HG02623 (cell line): ENCODE results near the gene CADM2.

Experiments
- ATAC-seq: cut with Tn5 transposase; IDR thresholded peaks from one replicate; pipeline ENCODE4 v1.9.1; 2021; ENCODE audit warnings: moderate library complexity; ENCODE audit not compliant: unreplicated experiment

Gene CADM2

DNA sequence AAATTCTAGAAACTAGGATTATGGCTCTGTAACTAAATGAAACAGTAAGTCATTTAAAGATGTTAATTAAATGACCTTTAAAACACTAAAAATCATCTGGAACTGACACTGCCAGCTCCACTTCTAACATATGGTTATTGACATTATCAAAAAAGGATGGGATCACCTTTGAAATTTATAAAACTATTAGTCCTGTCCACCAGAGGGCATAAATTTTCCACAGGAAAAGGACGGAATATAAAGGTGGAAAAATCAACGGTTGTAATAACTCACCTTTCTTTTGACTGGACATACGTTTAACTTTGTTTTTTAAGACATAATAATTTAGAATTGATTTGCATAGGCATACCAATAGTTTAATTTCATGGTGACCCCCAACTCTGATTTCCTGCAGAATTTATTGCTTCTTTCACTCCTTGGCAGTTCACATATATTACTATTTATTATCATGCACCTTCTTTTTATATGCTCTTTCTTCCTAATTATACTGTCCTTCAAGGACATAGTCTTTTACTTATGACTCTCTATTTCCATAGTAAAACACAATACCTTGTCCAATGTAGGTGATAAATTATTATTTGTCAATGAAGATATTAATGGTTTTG is 345.7 kb downstream of the CADM2 start:
- ATAC-seq: no peak

DNA sequence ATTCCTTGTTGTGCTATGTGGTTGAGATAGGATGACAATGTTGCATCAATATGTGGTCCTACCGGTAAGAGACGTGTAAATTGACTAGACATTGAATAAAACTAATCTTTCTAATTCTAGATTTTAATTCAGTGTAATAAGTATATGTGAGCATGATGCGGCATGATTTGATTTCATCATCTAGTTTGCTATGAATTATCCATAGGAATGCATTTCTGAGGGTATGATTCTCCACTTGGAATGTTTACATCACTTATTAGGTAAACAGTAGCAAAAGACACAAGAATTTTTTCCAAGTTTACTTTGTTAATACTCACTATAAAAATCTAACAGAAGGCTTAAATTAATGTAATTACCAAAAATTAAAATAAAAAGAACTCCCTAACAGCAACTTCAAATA is 353.5 kb downstream of the CADM2 start:
- ATAC-seq: no peak

DNA sequence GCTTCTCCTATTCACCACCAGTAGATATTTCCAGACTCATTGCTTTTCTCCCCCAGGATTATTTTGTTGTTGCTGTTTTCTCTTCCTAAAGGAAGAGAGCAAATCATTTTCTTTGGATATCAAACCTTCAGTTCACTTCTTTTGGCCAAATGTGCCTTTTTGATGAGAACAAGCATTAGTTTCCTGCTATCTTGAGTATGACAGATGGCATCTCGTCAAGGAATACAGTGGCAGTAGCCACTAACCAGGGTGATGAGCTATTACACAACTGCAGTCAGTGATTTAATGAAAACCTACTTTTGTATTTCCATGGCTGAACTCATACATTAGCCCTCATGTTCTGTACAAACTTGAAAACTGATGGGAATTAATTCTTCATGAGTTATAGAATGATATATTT is 354.6 kb downstream of the CADM2 start:
- ATAC-seq: no peak

DNA sequence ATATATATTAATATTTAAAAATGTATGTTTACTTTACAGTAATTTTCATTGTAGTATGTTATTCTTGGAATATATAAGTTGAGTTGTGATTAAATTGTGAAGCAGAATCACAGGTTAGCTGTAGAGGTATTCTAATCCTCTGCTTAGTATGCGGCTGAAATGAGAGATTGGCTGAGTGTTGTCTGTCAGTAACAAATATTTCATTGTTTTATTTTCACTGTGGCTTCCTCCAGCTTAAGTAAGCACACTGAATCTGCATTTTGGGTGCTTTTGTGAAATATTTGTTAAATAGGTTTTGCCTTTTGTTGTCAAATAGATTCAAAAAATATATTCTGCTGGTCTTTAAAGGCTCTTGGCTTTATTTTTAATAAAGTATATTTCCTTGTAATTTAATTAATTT is 357.5 kb downstream of the CADM2 start:
- no peak for ATAC-seq

DNA sequence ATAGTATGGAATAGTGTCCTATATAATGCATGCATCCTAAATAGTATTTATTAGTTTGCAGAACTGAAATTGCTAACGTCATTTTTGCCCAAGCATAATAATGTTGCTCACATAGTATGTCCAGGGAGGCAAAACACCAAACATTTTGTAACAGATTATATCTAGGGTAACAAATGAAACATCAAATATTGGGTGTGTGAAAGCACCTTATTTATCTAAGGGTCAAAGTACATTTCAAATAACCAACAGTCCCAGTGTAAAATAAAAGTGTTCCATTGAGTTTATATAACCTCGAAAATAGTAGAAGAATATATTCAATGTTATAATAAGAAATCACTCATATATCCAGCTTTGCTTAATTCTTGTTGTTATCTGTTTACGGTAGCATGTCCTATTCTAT is 363.1 kb downstream of the CADM2 start:
- ATAC-seq: no peak

DNA sequence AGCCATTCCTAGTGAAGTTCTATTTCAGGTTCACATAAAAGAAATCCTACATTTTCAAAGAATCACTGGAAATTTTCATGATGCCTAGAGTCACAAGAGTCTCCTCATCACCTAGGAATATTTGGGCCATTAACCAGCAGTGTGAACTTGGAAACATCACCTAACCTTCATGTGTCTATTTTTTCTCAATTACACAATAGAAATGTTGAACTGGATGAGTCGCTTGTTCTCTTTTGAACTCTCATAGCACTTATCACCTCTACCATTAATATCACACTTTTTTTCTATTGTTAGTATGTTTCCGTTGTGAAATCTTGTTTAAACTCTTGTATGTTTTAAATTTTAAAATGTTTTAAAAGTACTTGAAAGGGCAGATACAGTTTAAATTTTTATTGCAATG is 371.3 kb downstream of the CADM2 start:
- no peak for ATAC-seq

DNA sequence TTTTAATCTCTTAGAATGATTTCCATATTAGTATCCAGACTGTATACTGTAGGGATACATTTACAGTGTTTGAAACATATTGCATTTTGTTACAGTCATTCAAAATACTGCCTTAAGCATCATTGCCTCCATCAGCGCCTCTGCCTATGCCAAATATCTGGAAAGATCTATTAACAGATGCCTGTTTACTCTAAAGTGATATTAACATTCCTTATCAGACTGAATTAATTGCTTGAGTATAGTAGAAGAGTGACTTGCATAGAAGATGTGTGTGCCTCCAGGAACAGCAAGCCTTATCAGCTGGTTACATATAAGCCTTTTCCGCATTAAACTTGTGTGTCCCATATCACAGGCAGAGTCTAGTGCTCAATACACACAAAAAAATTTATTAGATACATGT is 379.1 kb downstream of the CADM2 start:
- no peak for ATAC-seq

DNA sequence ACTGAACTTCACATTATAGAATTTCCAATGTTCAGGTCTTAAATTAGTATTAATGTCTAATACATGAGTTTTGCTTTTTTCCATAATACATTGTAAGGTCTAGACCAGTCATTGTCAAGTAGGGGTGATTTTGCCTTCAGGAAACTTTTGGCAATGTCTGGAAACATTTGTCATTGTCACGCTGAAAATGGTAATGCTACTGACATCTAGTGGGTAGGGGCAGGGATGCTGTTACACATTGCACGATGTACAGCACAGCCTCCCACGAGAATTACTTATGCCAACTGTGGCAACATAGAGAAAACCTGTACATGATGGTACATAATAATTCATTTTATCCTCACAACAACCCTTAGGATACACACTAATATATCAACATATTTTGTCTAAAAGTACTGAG is 384.1 kb downstream of the CADM2 start:
- ATAC-seq: no peak

DNA sequence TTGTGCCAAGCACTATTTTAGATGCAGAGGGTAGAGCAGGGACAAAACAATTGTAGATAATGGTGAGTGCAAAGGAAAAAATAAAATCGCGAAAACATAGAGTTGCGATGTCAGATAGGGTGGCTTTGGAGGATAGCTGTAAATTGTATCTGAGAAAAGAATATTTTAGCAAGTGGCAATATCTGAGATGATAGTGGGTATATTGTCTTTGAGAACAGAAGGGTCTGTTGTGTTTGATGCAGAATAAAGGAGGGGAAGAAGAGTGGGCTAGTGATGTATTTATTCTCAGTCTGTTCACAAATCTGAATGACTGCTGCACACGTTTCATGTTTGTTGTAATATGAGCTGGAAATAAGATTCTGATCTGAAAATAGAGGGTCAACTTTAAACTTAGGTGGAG is 396.8 kb downstream of the CADM2 start:
- no peak for ATAC-seq

DNA sequence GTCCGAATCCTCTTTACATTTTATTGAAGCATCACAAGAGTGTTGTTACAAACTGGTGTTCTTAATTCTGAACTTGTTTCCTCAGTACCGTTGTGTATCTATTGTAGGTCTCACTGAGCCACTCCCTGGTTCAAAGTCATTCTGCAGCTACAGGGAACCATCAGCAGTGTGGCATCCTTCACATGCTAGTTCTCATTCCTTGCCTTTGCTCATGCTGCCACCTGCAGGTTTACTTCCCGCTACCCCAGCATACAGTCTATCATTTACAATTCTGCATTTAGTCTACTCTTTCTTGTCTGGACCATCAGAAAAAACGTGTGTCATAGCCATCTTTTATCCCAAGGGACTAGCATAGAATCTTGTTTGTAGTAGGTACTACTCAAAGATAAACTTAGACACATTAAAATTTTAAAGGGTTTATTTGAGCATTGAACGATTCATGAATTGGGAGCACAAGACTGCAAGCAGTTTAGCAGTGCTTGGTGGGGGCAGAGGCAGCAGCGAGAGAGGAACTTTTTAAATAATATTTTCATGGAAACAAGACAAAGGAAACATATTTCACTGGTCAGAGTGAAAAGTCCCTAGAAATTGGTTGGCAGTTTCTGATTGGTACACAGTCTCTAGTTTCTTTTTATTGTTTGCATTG is 402.1 kb downstream of the CADM2 start:
- ATAC-seq: no peak

DNA sequence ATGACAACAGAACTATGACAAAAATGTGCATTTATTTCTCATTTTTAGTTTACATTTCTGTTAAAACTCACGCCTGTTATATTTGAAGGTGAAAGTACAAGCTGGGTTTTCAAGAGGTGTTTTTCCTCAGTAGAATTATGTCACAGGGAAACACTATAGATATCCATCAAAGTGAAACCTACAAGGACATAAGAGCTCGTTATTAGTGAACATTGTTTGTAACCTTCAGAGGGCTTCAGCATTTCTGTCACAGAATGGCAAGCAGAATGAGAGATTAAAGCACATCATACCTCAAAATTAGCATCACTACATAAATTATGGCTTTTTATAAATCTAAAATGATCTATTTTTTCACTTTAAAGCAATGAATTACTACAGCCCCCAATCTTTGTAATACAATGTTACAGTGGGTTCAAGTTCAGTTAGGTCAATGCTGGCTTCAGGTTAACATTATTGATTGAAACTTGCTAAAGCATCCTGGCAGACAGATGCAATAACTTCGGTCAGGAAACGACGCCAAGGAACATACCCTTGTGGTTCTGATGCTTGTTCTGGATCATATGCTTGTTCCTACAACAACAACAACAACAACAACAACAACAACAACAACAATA is 405.6 kb downstream of the CADM2 start:
- ATAC-seq: no peak

DNA sequence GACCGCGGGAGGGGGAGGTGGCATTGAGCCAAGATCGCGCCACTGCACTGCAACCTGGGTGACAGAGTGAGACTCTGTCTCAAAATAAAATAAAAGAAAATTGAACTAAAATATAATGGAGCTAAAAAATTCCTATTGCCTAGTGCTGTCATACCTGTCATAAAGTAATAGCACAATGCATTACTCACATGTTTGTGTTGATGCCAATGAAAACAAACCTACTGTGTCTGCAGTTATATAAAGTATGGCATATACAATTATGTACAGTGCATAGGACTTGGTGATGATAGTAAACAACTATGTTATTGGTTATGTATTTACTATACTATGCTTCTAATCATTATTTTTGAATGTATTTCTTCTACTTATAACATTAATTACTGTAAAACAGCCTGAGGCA is 411.6 kb downstream of the CADM2 start:
- ATAC-seq: no peak

DNA sequence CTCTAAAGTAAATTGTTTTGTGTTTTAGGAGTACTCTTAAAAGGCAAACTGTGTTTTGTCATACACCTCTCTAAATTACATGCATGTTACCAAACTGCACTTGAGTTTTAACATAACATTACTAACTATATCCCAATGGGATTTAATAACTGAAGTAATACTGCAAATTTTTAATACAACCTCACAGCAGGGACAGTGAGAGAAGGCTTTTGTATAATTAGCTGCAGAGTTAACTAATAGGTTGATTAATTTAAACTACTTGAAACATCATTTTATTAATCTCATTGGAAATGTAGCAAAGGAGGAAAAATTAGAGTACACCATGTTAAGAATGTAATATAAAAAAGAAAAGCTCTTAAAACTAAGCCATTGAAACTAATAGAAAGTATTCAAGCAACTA is 417.3 kb downstream of the CADM2 start:
- no peak for ATAC-seq

DNA sequence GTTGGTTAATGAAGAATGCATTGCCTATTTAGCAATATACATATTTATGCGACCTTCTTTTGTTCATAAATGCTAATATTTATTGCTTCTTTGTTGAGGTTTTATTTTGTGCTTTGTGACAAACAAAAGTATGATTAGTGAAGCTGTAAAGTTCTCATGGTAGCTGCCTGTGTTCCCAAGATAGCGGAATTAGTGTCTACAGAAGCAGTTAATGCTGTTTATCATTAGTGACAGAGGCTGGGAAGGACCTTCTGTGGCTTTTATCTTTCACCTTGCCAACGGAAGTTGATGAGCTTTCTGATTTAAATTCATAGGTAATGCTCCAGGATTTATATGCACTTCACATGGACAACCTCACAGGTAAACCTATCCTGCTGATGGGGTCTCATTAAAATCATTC is 418.3 kb downstream of the CADM2 start:
- ATAC-seq: no peak

DNA sequence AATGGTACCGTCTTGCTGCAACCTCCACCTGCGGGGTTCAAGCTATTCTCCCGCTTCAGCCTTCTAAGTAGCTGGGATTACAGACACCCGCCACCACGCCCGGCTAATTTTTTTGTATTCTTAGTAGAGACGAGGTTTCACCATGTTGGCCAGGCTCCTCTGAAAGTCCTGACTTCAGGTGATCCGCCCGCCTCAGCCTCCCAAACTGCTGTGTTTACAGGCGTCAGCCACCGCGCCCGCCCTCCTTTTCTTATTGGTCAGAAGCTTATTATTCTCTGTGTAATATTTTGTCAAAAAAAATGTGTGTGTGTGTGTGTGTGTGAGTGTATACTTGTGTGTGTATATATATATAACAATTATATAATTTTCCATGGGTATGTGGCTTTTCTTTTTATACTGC is 425.6 kb downstream of the CADM2 start:
- no peak for ATAC-seq

DNA sequence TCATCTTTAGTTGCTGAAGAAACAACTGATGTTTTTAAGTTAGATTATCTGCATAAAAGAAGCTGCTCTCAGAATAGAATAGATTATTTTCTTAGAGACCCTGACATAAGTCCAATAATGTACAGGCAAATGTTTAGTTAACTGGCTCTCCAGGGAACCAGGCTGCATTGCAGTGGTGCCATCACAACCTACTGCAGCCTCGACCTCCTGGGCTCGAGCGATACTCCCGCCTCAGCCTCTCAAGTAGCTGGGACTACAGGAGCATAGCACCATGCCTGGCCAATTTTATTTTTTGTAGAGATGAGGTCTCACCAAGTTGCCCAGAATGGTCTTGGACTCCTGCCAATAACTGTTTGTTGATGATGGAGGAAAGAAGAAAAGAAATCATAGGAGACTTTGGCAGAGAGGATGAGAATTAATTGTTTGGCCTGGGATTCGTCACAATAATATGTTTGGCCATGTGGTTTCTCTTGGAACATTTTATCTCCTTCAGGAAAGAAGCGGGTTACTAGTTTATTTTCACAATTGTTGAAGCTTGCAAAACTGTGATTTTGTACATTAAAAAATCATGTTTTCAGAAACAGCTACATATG is 429.2 kb downstream of the CADM2 start:
- ATAC-seq: no peak

DNA sequence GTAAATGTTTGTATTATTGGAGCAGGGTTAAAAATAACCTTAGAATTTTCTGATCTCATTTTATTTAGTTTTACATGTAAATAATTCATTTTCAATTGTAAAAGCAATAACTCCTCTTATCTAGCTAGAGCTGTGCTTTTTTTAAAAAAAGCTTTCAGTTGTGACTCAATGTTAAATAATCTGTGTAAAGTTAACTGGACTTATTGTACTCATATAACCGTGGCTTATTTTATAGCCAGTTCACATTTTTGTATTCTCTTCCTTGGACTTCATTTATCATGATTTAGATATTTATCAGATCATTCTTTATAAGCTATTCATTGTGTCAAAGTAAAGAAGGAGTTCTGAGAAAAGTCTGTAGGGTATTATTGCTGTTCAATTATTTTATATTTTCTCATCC is 435.6 kb downstream of the CADM2 start:
- ATAC-seq: no peak

DNA sequence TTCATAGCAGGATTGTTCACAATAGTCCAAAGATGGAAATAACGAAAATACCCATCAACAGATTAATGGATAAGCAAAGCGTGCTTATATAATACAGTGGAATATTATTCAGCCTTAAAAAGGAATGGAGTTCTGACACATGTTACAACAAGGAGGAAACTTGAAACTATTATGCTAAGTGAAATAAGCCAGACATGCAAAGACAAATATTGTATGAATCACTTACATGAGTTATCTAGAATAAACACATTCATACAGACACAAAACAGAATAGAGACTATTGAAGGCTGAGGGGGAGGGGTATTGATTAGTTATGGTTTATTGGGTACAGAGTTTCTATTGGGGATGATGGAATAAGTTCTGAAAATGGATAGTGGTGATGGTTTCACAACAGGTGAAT is 438.6 kb downstream of the CADM2 start:
- ATAC-seq: no peak

DNA sequence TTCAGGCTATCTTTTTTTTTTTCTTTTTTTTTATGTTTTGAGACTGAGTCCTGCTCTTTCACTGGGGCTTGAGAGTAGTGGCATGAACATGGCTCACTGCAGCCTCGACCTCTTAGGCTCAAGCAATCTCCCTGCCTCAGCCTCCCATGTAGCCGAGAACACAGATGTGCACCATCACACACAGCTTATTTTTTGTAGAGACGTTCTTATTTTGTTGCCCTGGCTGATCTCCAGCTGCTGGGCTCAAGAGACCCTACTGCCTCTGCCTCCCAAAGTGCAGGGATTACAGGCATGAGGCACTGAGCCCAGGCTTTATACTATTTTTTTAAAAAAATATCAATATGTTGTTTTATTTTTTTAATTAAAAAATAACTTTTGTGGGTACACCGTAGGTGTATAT is 467.3 kb downstream of the CADM2 start:
- ATAC-seq: no peak

DNA sequence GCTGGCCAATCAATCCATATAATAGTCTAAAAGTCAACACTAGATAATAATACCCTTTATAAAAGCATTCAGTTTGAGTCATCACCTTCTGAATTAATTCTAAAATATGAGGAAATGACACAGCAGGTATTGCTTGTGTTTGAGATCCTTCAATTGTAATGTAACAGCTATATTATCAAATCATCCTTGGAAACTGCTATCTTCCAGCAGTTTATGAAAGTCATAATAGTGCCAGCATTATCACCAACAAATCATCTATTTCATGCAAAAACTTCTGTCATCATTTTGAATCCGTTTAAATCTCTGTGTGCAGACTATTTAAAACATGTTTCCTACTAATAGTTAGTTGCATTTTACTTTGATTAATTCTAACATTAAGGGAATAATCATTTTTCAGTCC is 468.7 kb downstream of the CADM2 start:
- ATAC-seq: no peak

DNA sequence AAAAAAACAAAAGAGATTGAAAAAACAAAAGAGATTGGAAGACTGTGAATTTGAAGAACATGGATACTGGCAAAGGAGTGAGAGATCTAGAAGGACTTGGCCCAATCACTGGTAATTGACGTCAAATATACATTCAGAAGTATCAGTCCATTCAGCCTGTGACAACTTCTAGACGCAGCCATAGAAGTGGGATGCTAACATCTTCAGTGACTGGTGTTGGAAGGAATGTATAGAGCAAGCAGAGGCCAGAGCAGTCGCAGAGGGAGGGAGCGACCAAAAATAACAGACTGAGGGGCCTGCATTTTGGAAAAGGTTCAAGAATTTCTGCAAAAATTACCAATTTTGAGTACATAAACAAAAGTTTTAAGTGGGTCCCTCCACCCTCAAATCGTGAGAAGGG is 473.3 kb downstream of the CADM2 start:
- ATAC-seq: no peak

DNA sequence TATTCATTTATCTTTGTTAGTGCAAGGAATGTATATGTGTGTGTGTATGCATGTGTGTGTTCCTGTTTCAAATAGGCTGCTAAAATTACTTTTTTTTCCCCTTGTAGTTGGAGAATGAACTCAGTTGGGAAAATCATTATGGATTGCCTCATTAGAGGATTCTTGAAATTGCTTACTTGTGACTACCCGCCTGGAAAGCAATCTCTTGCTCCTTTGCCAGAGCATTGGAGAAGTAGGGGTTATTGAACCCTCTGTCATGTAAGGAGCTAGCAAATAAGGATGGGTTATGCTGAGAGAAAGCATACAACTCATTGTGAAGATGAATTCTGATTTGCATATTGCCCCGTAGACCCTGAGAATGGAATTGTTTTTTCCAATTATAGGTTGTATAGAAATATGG is 474.5 kb downstream of the CADM2 start:
- ATAC-seq: no peak
